Calu3 (cell line): ENCODE measurements around the gene FREM1. TPM values are rescaled to one million over a fixed set of nuclear protein-coding genes. Genes with fewer than 3 reads are reported as not detected.

Experiments
- BruUV-seq: library from RNA; stranded (reverse); fragments of 400-500 nt; replicated peaks from 2 replicates; lab custom pipeline; 2021; lab: Mats Ljungman, UMichigan
- CTCF ChIA-PET: fragments of 300-600 bp; sonication (Branson Sonifier 250); formaldehyde crosslinking; loops from one replicate; lab custom pipeline; 2022; ENCODE audit warnings: antibody characterized with exemption; lab: Charles Lee
- DNase-seq: peaks from one replicate; pipeline ENCODE4 v3.0.0; 2022
- H3K27ac Mint-ChIP-seq: one replicate; pipeline ENCODE4 v1.8.0; 2022; ENCODE audit warnings: mixed read lengths; ENCODE audit not compliant: unreplicated experiment
- H3K27me3 Mint-ChIP-seq: one replicate; pipeline ENCODE4 v1.8.0; 2022; ENCODE audit warnings: mixed read lengths; ENCODE audit not compliant: unreplicated experiment
- H3K36me3 Mint-ChIP-seq: one replicate; pipeline ENCODE4 v1.8.0; 2022; ENCODE audit warnings: mild to moderate bottlenecking, moderate library complexity, mixed read lengths; ENCODE audit not compliant: insufficient read depth, unreplicated experiment
- H3K4me1 Mint-ChIP-seq: one replicate; pipeline ENCODE4 v1.8.0; 2022; ENCODE audit warnings: mild to moderate bottlenecking, low read depth, mixed read lengths; ENCODE audit not compliant: unreplicated experiment
- H3K4me3 Mint-ChIP-seq: one replicate; pipeline ENCODE4 v1.8.0; 2022; ENCODE audit warnings: mild to moderate bottlenecking, low read depth, moderate library complexity, mixed read lengths; ENCODE audit not compliant: unreplicated experiment
- H3K9me3 Mint-ChIP-seq: one replicate; pipeline ENCODE4 v1.8.0; 2022; ENCODE audit warnings: low read depth, mixed read lengths; ENCODE audit not compliant: unreplicated experiment
- CTCF ChIP-seq: fragments of 200-600 bp; IDR thresholded peaks from one replicate; pipeline ENCODE4 v1.8.0; 2022; ENCODE audit warnings: antibody characterized with exemption; ENCODE audit not compliant: unreplicated experiment
- intact Hi-C: fragments of 100-400 bp; cut with micrococcal nuclease; formaldehyde crosslinking; loops from one replicate; pipeline ENCODE4 v1.10.0; 2022; ENCODE audit not compliant: unreplicated experiment
- total RNA-seq: library from RNA; stranded (reverse); gene quantifications from 2 replicates; pipeline ENCODE4 v1.2.3, GENCODE V29; 2022

FREM1 gene
- total RNA-seq, 1 experiment from 2014 or later: not detected

GRCh38 chr9:14713187-14713767 is 197.0 kb downstream of the FREM1 start:
- Mint-ChIP-seq H3K9me3 (peaks cover 2% of the 10 kb centered on the region), H3K4me3 (no peak overlapping the region), H3K27ac (no peak overlapping the region), H3K27me3 (peaks cover 8% of the 10 kb centered on the region), H3K4me1 (no peaks in the 10 kb centered on the region), H3K36me3 (no peaks in the 10 kb centered on the region)
- intact Hi-C loops: no loop called here
- no peak for TF ChIP-seq CTCF
- no TSS peak for BruUV-seq
- DNase-seq: no peak
- CTCF ChIA-PET: no interaction called here

DNA sequence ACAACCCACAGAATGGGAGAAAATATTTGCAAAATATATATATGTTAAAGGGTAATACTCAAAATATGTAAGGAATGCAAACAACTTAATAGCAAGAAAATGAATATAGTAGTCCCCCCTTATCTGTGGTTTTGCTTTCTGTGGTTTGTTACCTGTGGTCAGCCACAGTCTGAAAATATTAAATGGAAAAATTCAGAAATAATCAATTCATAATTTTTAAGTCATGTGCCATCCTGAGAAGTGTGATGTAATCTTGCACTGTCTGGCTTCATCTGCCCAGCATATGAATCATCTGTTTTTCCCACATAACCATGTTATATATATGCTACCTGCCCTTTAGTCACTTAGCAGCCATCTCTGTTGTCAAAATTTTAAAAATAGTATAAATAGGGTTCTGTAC is 199.4 kb downstream of the FREM1 start:
- no peaks in the 10 kb centered on the region for H3K36me3 Mint-ChIP-seq
- no TSS peak for BruUV-seq
- H3K27me3 Mint-ChIP-seq: no peaks in the 10 kb centered on the region
- no peaks in the 10 kb centered on the region for H3K4me1 Mint-ChIP-seq
- intact Hi-C loops: no loop called here
- TF ChIP-seq CTCF: no peak
- H3K4me3 Mint-ChIP-seq: no peak overlapping the region
- DNase-seq: no peak
- CTCF ChIA-PET: no interaction called here
- H3K27ac Mint-ChIP-seq: no peak overlapping the region
- H3K9me3 Mint-ChIP-seq: peaks cover 2% of the 10 kb centered on the region

GRCh38 chr9:14706530-14707140 is 203.6 kb downstream of the FREM1 start:
- intact Hi-C loops: no loop called here
- H3K27me3 Mint-ChIP-seq: no peaks in the 10 kb centered on the region
- H3K9me3 Mint-ChIP-seq: peaks cover 6% of the 10 kb centered on the region
- no peak for TF ChIP-seq CTCF
- H3K27ac Mint-ChIP-seq: no peak overlapping the region
- DNase-seq: no peak
- BruUV-seq: no TSS peak
- H3K4me3 Mint-ChIP-seq: no peak overlapping the region
- no peaks in the 10 kb centered on the region for H3K36me3 Mint-ChIP-seq
- CTCF ChIA-PET: no interaction called here
- H3K4me1 Mint-ChIP-seq: no peaks in the 10 kb centered on the region

- no TSS peak for BruUV-seq
- H3K27me3 Mint-ChIP-seq: no peaks in the 10 kb centered on the region
- TF ChIP-seq CTCF: no peak
- DNase-seq: no peak
- intact Hi-C loops: no loop called here
- H3K4me1 Mint-ChIP-seq: no peaks in the 10 kb centered on the region
- no peak overlapping the region for H3K4me3 Mint-ChIP-seq
- H3K36me3 Mint-ChIP-seq: no peaks in the 10 kb centered on the region
- CTCF ChIA-PET: no interaction called here
- H3K27ac Mint-ChIP-seq: no peak overlapping the region
- H3K9me3 Mint-ChIP-seq: peaks cover 6% of the 10 kb centered on the region
Observed at GRCh38 chr9:14705079-14705478, 205.1 kb downstream of the FREM1 start.
